H9 (cell line): ENCODE data around the gene ASCC2. TPM values are rescaled to one million over a fixed set of nuclear protein-coding genes. Genes with fewer than 3 reads are reported as not detected.

Experiments used
- DNase-seq: peaks from one replicate; pipeline ENCODE4 v3.0.0-alpha.2; 2017
- H2AFZ ChIP-seq: one replicate; pipeline ENCODE4 v1.6.1; 2013; ENCODE audit warnings: mild to moderate bottlenecking, low read length, control low read depth, moderate library complexity
- H2AK5ac ChIP-seq: 2 replicates; pipeline ENCODE4 v1.6.1; 2013; ENCODE audit warnings: low read length, control low read depth, mixed read lengths; ENCODE audit not compliant: insufficient read length
- H2BK120ac ChIP-seq: one replicate; pipeline ENCODE4 v1.6.1; 2013; ENCODE audit warnings: low read depth, mild to moderate bottlenecking, low read length, control low read depth, inconsistent platforms; ENCODE audit not compliant: poor library complexity, severe bottlenecking
- H2BK12ac ChIP-seq: 2 replicates; pipeline ENCODE4 v1.6.1; 2013; ENCODE audit warnings: low read length, control low read depth, mixed read lengths, low read depth; ENCODE audit not compliant: insufficient read length
- H2BK15ac ChIP-seq: 2 replicates; pipeline ENCODE4 v1.6.1; 2013; ENCODE audit warnings: low read depth, low read length, control low read depth
- H2BK20ac ChIP-seq: one replicate; pipeline ENCODE4 v1.6.1; 2013; ENCODE audit warnings: low read depth, mild to moderate bottlenecking, low read length, control low read depth, inconsistent platforms; ENCODE audit not compliant: poor library complexity, severe bottlenecking
- H2BK5ac ChIP-seq: 2 replicates; pipeline ENCODE4 v1.6.1; 2013; ENCODE audit warnings: low read length, control low read depth, mixed read lengths; ENCODE audit not compliant: insufficient read length
- H3K14ac ChIP-seq: 2 replicates; pipeline ENCODE4 v1.6.1; 2013; ENCODE audit warnings: low read length, control low read depth; ENCODE audit not compliant: insufficient read depth
- H3K18ac ChIP-seq: 2 replicates; pipeline ENCODE4 v1.6.1; 2013; ENCODE audit warnings: low read depth, mild to moderate bottlenecking, mixed read lengths, low read length, control low read depth; ENCODE audit not compliant: insufficient read length
- H3K23ac ChIP-seq: 2 replicates; pipeline ENCODE4 v1.6.1; 2013; ENCODE audit warnings: low read length, control low read depth, mixed read lengths, low read depth; ENCODE audit not compliant: insufficient read length
- H3K23me2 ChIP-seq: 2 replicates; pipeline ENCODE4 v1.6.1; 2013; ENCODE audit warnings: low read depth, mild to moderate bottlenecking, mixed read lengths, low read length, control low read depth; ENCODE audit not compliant: insufficient read length, poor library complexity, severe bottlenecking
- H3K27ac ChIP-seq: 2 replicates; pipeline ENCODE4 v1.5.1; 2013; ENCODE audit warnings: low read length, control low read depth, mixed read lengths, low read depth; ENCODE audit not compliant: insufficient read length
- H3K27me3 ChIP-seq: 2 replicates; pipeline ENCODE4 v1.6.1; 2013; ENCODE audit warnings: low read length, control low read depth, inconsistent platforms; ENCODE audit not compliant: insufficient read depth
- H3K4ac ChIP-seq: 2 replicates; pipeline ENCODE4 v1.6.1; 2013; ENCODE audit warnings: low read depth, mild to moderate bottlenecking, control low read depth, inconsistent platforms, low read length, moderate library complexity
- H3K4me1 ChIP-seq: 2 replicates; pipeline ENCODE4 v1.6.1; 2013; ENCODE audit warnings: low read length, control low read depth, inconsistent platforms; ENCODE audit not compliant: insufficient read depth
- H3K4me2 ChIP-seq: 2 replicates; pipeline ENCODE4 v1.6.1; 2013; ENCODE audit warnings: low read length, control low read depth, mixed read lengths; ENCODE audit not compliant: insufficient read length, insufficient read depth
- H3K56ac ChIP-seq: 2 replicates; pipeline ENCODE4 v1.6.1; 2013; ENCODE audit warnings: low read depth, mild to moderate bottlenecking, mixed read lengths, low read length, control low read depth; ENCODE audit not compliant: insufficient read length
- H3K79me1 ChIP-seq: 2 replicates; pipeline ENCODE4 v1.6.1; 2013; ENCODE audit warnings: low read depth, mild to moderate bottlenecking, moderate library complexity, low read length, control low read depth, inconsistent platforms; ENCODE audit not compliant: insufficient read depth, poor library complexity, severe bottlenecking
- H3K79me2 ChIP-seq: 2 replicates; pipeline ENCODE4 v1.6.1; 2013; ENCODE audit warnings: low read length, control low read depth, inconsistent platforms; ENCODE audit not compliant: insufficient read depth
- H3K9ac ChIP-seq: 2 replicates; pipeline ENCODE4 v1.6.1; 2013; ENCODE audit warnings: low read length, control low read depth, mixed read lengths; ENCODE audit not compliant: insufficient read length; ENCODE audit errors: extremely low read depth
- H3K9me3 ChIP-seq: one replicate; pipeline ENCODE4 v1.6.1; 2013; ENCODE audit warnings: low read depth, low read length, inconsistent platforms; ENCODE audit not compliant: control insufficient read depth
- H3T11ph ChIP-seq: one replicate; pipeline ENCODE4 v1.6.1; 2013; ENCODE audit warnings: mild to moderate bottlenecking, low read length, control low read depth, inconsistent platforms
- H4K20me1 ChIP-seq: one replicate; pipeline ENCODE4 v1.6.1; 2013; ENCODE audit not compliant: control insufficient read depth, insufficient read length, insufficient read depth
- H4K5ac ChIP-seq: 2 replicates; pipeline ENCODE4 v1.6.1; 2013; ENCODE audit warnings: low read depth, mild to moderate bottlenecking, mixed read lengths, low read length, control low read depth; ENCODE audit not compliant: insufficient read length
- H4K8ac ChIP-seq: replicated peaks from 2 replicates; pipeline ENCODE4 v1.6.1; 2013; ENCODE audit warnings: low read length, control low read depth, mixed read lengths, low read depth; ENCODE audit not compliant: insufficient read length
- H4K91ac ChIP-seq: 2 replicates; pipeline ENCODE4 v1.6.1; 2013; ENCODE audit warnings: low read depth, mild to moderate bottlenecking, moderate library complexity, mixed read lengths, low read length, control low read depth; ENCODE audit not compliant: insufficient read length
- H3K27ac Mint-ChIP-seq, 3 experiments: 2 replicates in 2 of 3; 3 replicates in 1 of 3; pipeline ENCODE4 v1.8.0; 2020 to 2021; ENCODE audit warnings: mixed read lengths in 3 of 3, mild to moderate bottlenecking in 1 of 3, moderate library complexity in 1 of 3
- H3K27me3 Mint-ChIP-seq: 2 replicates; pipeline ENCODE4 v1.8.0; 2021; ENCODE audit warnings: low read depth, mild to moderate bottlenecking, moderate library complexity, mixed read lengths
- H3K36me3 Mint-ChIP-seq, 3 experiments: 2 replicates in 2 of 3; 3 replicates in 1 of 3; pipeline ENCODE4 v1.8.0; 2020 to 2021; ENCODE audit warnings: low read depth in 3 of 3, mixed read lengths in 3 of 3; ENCODE audit not compliant: insufficient read depth in 1 of 3
- H3K4me1 Mint-ChIP-seq, 2 experiments: 2 replicates each; pipeline ENCODE4 v1.8.0; 2020; ENCODE audit warnings: mixed read lengths in 2 of 2
- H3K4me3 Mint-ChIP-seq, 2 experiments: 2 replicates in 1 of 2; 3 replicates in 1 of 2; pipeline ENCODE4 v1.8.0; 2020 to 2021; ENCODE audit warnings: mild to moderate bottlenecking in 2 of 2, mixed read lengths in 2 of 2, moderate library complexity in 1 of 2
- H3K9me3 Mint-ChIP-seq, 2 experiments: 2 replicates in 1 of 2; 3 replicates in 1 of 2; pipeline ENCODE4 v1.8.0; 2020; ENCODE audit warnings: mild to moderate bottlenecking in 2 of 2, mixed read lengths in 2 of 2, moderate library complexity in 1 of 2
- CTCF ChIP-seq: fragments of 200-600 bp; sonication (generic); conservative IDR thresholded peaks from 3 replicates; pipeline ENCODE4 v1.8.0; 2021; ENCODE audit warnings: antibody characterized with exemption, mild to moderate bottlenecking
- WGBS: extraction: QIAGEN DNeasy Blood & Tissue Kit; methylation state at CpG from one replicate; pipeline ENCODE4 v1.1.7; 2013; ENCODE audit warnings: missing lambda C conversion rate, low lambda C conversion rate, mixed read lengths; ENCODE audit not compliant: insufficient read length; ENCODE audit errors: extremely low coverage; 5-methylcytosine and 5-hydroxymethylcytosine counted together
- total RNA-seq: library from RNA; stranded (reverse); gene quantifications from 2 replicates; pipeline ENCODE4 v1.2.1, GENCODE V29; 2021

Gene ASCC2
- total RNA-seq, 1 experiment from 2014 or later = 48.2 TPM

- Histone ChIP-seq H3K23ac (no peak overlapping the region), H4K91ac (no peak overlapping the region), H3K9ac (no peak overlapping the region), H3K4ac (no peak overlapping the region), H3K14ac (no peak overlapping the region), H2BK15ac (no peak overlapping the region), H3K9me3 (no peaks in the 10 kb centered on the region), H4K20me1 (peaks cover 3% of the 10 kb centered on the region), H2AK5ac (no peak overlapping the region), H4K8ac (no peak overlapping the region), H2BK5ac (no peak overlapping the region), H2BK12ac (no peak overlapping the region), H3K27ac (no peak overlapping the region), H4K5ac (no peak overlapping the region), H3K23me2 (no peaks in the 10 kb centered on the region), H3K79me1 (no peaks in the 10 kb centered on the region), H3T11ph (no peak overlapping the region), H2BK20ac (no peak overlapping the region), H3K79me2 (no peaks in the 10 kb centered on the region), H2BK120ac (no peak overlapping the region), H2AFZ (no peak overlapping the region), H3K18ac (no peak overlapping the region), H3K4me1 (no peaks in the 10 kb centered on the region), H3K4me2 (no peak overlapping the region), H3K27me3 (no peaks in the 10 kb centered on the region), H3K56ac (no peak overlapping the region)
- no peak for DNase-seq
- H3K36me3 Mint-ChIP-seq = peaks cover 2 to 41% (median 34%) of the 10 kb centered on the region in 3 experiments; a peak in 6 of 7 replicates
- no peak overlapping the region; a peak in 1 of 7 replicates for H3K27ac Mint-ChIP-seq
- no CpG with 5 or more reads among the region's 4 CpGs for WGBS
- H3K4me3 Mint-ChIP-seq = no peak overlapping the region
- no peaks in the 10 kb centered on the region for H3K9me3 Mint-ChIP-seq
- 0 out of 4 replicates have a peak, but pooled peaks cover 0 to 3% of the 10 kb centered on the region in 2 experiments for H3K4me1 Mint-ChIP-seq
- no peak for TF ChIP-seq CTCF
- no peaks in the 10 kb centered on the region for H3K27me3 Mint-ChIP-seq
These were observed 11.0 kb downstream of the ASCC2 start for GRCh38 chr22:29827091-29827490.
